Stomach smooth muscle (tissue), 2 donors: ENCODE measurements around the gene STXBP6.

ENCODE experiments used
- H3K27ac ChIP-seq: one replicate; pipeline ENCODE4 v1.7.0; 2013; ENCODE audit warnings: mild to moderate bottlenecking, low read length, inconsistent platforms
- H3K27me3 ChIP-seq, 2 donors: one replicate each; pipeline ENCODE4 v1.7.0; 2013; ENCODE audit warnings: low read length in 2 of 2; ENCODE audit not compliant: insufficient read depth in 2 of 2, control insufficient read depth in 1 of 2
- H3K36me3 ChIP-seq, 2 donors: one replicate each; pipeline ENCODE4 v1.7.0; 2013; ENCODE audit warnings: low read length in 2 of 2; ENCODE audit not compliant: control insufficient read depth in 2 of 2, insufficient read depth in 2 of 2
- H3K4me1 ChIP-seq: one replicate; pipeline ENCODE4 v1.7.0; 2013; ENCODE audit warnings: low read length; ENCODE audit not compliant: control insufficient read depth, insufficient read depth
- H3K4me3 ChIP-seq, 2 donors: one replicate each; pipeline ENCODE4 v1.7.0; 2013; ENCODE audit warnings: low read length in 2 of 2
- H3K9ac ChIP-seq, 2 donors: one replicate each; pipeline ENCODE4 v1.7.0; 2013; ENCODE audit warnings: low read length in 2 of 2, mild to moderate bottlenecking in 1 of 2
- H3K9me3 ChIP-seq, 2 donors: one replicate each; pipeline ENCODE4 v1.7.0; 2013; ENCODE audit warnings: low read length in 2 of 2; ENCODE audit not compliant: control insufficient read depth in 2 of 2
- donor health status: healthy.
- donor health status: Pancreatic carcinoma.

STXBP6 gene

GRCh38 chr14:24802236-24802635 is 247.7 kb downstream of the STXBP6 start:
- Histone ChIP-seq H3K9ac (no peak overlapping the region), H3K27me3 (no peaks in the 10 kb centered on the region), H3K4me3 (no peak overlapping the region), H3K27ac (no peak overlapping the region), H3K4me1 (peaks cover 7% of the 10 kb centered on the region), H3K9me3 (no peaks in the 10 kb centered on the region), H3K36me3 (no peaks in the 10 kb centered on the region)

GRCh38 chr14:24801024-24801423 is 248.9 kb downstream of the STXBP6 start:
- no peak overlapping the region for H3K9ac ChIP-seq
- no peak overlapping the region for H3K4me3 ChIP-seq
- no peaks in the 10 kb centered on the region for H3K9me3 ChIP-seq
- H3K4me1 ChIP-seq: peaks cover under 1% of the 10 kb centered on the region
- no peaks in the 10 kb centered on the region for H3K36me3 ChIP-seq
- no peaks in the 10 kb centered on the region for H3K27me3 ChIP-seq
- H3K27ac ChIP-seq: no peak overlapping the region

GRCh38 chr14:24798911-24799462 is 251.0 kb downstream of the STXBP6 start:
- no peaks in the 10 kb centered on the region for H3K27me3 ChIP-seq

GRCh38 chr14:24795406-24795805 is 254.5 kb downstream of the STXBP6 start:
- H3K27ac ChIP-seq: no peak overlapping the region
- H3K9me3 ChIP-seq: no peaks in the 10 kb centered on the region
- no peaks in the 10 kb centered on the region for H3K36me3 ChIP-seq
- H3K4me1 ChIP-seq: no peaks in the 10 kb centered on the region
- H3K9ac ChIP-seq: no peak overlapping the region
- H3K27me3 ChIP-seq: no peaks in the 10 kb centered on the region
- no peak overlapping the region for H3K4me3 ChIP-seq

More at GRCh38 chr14:24798911-24799462, 251.0 kb downstream of the STXBP6 start:
- Histone ChIP-seq H3K9me3 (no peaks in the 10 kb centered on the region), H3K4me1 (no peaks in the 10 kb centered on the region), H3K36me3 (no peaks in the 10 kb centered on the region), H3K27ac (no peak overlapping the region), H3K4me3 (no peak overlapping the region), H3K9ac (no peak overlapping the region)

- H3K36me3 ChIP-seq: no peaks in the 10 kb centered on the region
- H3K9ac ChIP-seq: no peak overlapping the region
- H3K27me3 ChIP-seq: no peaks in the 10 kb centered on the region
- H3K9me3 ChIP-seq: no peaks in the 10 kb centered on the region
- H3K27ac ChIP-seq: no peak overlapping the region
- H3K4me3 ChIP-seq: no peak overlapping the region
- no peaks in the 10 kb centered on the region for H3K4me1 ChIP-seq
Measured at GRCh38 chr14:24794644-24795305, 255.2 kb downstream of the STXBP6 start.

GRCh38 chr14:24790196-24790595 is 259.8 kb downstream of the STXBP6 start:
- H3K9me3 ChIP-seq: no peaks in the 10 kb centered on the region
- H3K9ac ChIP-seq: no peak overlapping the region
- H3K4me3 ChIP-seq: no peak overlapping the region
- H3K36me3 ChIP-seq: no peaks in the 10 kb centered on the region
- no peak overlapping the region for H3K27ac ChIP-seq
- H3K4me1 ChIP-seq: peaks cover 3% of the 10 kb centered on the region
- H3K27me3 ChIP-seq: no peaks in the 10 kb centered on the region

GRCh38 chr14:24789378-24789884 is 260.5 kb downstream of the STXBP6 start:
- no peaks in the 10 kb centered on the region for H3K9me3 ChIP-seq
- H3K27ac ChIP-seq: no peak overlapping the region
- H3K9ac ChIP-seq: no peak overlapping the region
- no peaks in the 10 kb centered on the region for H3K27me3 ChIP-seq
- peaks cover 3% of the 10 kb centered on the region for H3K4me1 ChIP-seq
- no peaks in the 10 kb centered on the region for H3K36me3 ChIP-seq
- no peak overlapping the region for H3K4me3 ChIP-seq

- no peaks in the 10 kb centered on the region for H3K9me3 ChIP-seq
- H3K36me3 ChIP-seq: no peaks in the 10 kb centered on the region
- H3K27ac ChIP-seq: no peak overlapping the region
- H3K4me1 ChIP-seq: peaks cover 3% of the 10 kb centered on the region
- H3K27me3 ChIP-seq: no peaks in the 10 kb centered on the region
- H3K4me3 ChIP-seq: no peak overlapping the region
- no peak overlapping the region for H3K9ac ChIP-seq
Measured at GRCh38 chr14:24785698-24786097, 264.2 kb downstream of the STXBP6 start.

GRCh38 chr14:24784981-24785380 is 265.0 kb downstream of the STXBP6 start:
- no peaks in the 10 kb centered on the region for H3K27me3 ChIP-seq
- no peak overlapping the region for H3K4me3 ChIP-seq
- no peaks in the 10 kb centered on the region for H3K36me3 ChIP-seq
- no peak overlapping the region for H3K27ac ChIP-seq
- H3K9me3 ChIP-seq: no peaks in the 10 kb centered on the region
- H3K9ac ChIP-seq: no peak overlapping the region
- peaks cover 3% of the 10 kb centered on the region for H3K4me1 ChIP-seq

GRCh38 chr14:24783791-24784190 is 266.2 kb downstream of the STXBP6 start:
- Histone ChIP-seq H3K27ac (no peak overlapping the region), H3K9me3 (no peaks in the 10 kb centered on the region), H3K4me3 (no peak overlapping the region), H3K36me3 (no peaks in the 10 kb centered on the region), H3K27me3 (no peaks in the 10 kb centered on the region), H3K4me1 (no peaks in the 10 kb centered on the region), H3K9ac (no peak overlapping the region)

GRCh38 chr14:24780281-24780680 is 269.7 kb downstream of the STXBP6 start:
- no peak overlapping the region for H3K9ac ChIP-seq
- peaks cover 0 to 5% of the 10 kb centered on the region in 2 donors for H3K9me3 ChIP-seq
- H3K36me3 ChIP-seq: no peaks in the 10 kb centered on the region
- no peak overlapping the region for H3K27ac ChIP-seq
- no peak overlapping the region for H3K4me3 ChIP-seq
- no peaks in the 10 kb centered on the region for H3K27me3 ChIP-seq
- H3K4me1 ChIP-seq: no peaks in the 10 kb centered on the region
